Measurements from ENCODE around the gene ZNF837.
"Not testable (repeated sequence)": the region's sequence is repeated elsewhere in the genome, so short reads cannot be mapped to it uniquely, and the experiment has no call there.

Gene ZNF837

DNA sequence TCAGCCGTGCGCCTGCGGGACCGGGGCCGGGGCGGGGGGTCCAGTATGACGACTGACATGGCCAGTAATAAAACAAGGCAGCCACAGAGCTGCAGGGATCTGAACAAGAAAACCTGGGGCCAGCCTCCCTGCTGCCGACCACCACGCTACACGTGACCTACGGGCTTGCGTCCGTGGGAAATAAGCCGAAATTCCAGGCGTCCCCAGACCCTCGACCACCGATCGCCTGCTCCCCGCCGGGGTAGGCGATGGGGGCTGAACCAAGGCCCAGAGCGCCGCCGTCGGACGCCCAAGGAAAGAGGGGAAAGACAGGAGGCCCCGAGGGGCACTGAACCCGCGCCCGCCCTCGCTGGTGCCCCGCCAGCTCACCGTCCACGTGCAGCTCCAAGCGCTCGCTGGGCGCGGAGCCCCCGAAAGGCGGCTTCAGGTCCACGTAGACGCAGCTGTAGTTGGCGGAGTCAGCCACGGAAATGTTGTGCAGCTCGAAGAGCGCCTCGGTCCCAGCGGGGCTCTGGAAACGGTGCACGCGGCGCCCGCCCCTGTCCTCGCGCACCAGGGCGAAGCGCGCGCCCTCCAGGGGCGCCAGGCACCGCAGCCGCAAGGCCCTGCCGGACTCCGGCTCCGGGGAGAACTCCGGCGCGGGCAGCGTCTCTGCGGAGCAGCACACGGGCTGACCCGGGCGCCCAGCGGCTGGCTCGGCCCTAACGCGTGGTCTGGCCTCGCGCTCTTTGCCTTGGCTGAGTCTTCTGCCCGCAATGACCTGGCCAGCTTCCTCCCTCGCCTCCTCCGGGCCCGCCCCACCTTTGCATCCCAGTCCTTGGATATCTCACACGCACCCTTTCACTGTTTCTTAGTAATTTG, 30.6 kb downstream of the ZNF837 start:
- DNase-seq (ENCODE audit: low spot score) = no peak

DNA sequence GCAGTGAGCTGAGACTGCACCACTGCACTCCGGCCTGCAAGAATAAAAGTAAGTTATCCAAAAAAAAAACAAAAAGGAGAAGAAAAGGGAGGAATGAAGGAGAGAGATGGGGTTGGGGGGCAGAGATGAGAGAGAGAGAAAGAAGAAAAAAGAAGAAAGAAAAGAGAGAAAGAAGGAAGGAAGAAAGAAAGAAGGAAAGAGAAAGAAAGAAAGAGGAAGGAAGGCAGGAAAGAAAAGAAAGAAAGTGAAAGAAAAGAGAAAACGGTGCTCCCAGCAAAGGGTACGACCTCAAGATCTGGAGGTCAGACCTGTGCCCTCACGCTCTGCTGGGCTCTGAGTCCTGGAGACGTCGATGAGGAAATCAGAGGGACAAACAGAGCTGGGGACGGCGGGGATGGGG, 31.2 kb downstream of the ZNF837 start:
- no peak for DNase-seq (ENCODE audit: low spot score)

GRCh38 chr19:58348080-58348479, 32.8 kb downstream of the ZNF837 start:
- DNase-seq (ENCODE audit: low spot score) = not testable (repeated sequence)

GRCh38 chr19:58346961-58347929, 33.6 kb downstream of the ZNF837 start:
- DNase-seq (ENCODE audit: low spot score) = peak; percentile 96

- no peak for DNase-seq (ENCODE audit: low spot score)
Observed at GRCh38 chr19:58345558-58345957, 35.3 kb downstream of the ZNF837 start.

DNA sequence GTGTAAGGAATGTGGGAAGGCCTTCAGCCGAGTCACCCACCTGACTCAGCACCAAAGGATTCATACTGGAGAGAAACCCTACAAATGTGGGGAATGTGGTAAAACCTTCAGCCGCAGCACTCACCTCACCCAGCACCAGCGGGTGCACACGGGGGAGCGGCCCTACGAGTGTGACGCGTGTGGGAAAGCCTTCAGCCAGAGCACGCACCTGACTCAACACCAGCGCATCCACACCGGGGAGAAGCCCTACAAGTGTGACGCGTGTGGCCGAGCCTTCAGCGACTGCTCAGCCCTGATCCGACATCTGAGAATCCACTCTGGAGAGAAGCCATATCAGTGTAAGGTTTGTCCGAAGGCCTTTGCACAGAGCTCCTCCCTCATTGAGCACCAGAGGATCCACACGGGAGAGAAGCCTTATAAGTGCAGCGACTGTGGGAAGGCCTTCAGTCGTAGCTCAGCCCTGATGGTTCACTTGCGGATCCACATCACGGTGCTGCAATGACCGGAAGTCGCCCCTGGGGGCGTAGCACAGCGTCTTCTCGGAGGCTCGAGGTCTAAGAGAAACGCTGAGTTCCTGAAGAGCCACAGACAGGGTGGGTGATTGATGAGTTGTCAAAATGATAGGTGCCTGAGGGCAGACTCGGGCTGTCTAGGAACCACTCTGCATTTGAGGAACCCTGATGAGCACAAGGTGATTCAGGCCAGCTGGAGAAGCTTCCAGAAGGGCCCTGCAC, 41.8 kb downstream of the ZNF837 start:
- no peak for DNase-seq (ENCODE audit: low spot score)

DNA sequence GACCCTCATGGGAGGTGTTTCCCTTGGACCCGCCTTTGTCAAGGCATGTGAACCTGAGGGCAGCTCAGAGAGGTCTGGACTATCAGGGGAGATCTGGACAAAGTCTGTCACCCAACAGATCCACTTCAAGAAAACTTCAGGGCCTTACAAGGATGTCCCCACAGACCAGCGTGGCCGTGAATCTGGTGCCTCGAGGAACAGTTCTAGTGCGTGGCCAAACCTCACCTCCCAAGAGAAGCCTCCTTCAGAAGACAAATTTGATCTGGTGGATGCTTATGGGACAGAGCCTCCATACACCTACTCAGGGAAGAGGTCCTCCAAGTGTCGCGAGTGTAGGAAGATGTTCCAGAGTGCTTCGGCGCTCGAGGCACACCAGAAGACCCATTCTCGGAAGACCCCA, 42.5 kb downstream of the ZNF837 start:
- DNase-seq (ENCODE audit: low spot score) = no peak

DNA sequence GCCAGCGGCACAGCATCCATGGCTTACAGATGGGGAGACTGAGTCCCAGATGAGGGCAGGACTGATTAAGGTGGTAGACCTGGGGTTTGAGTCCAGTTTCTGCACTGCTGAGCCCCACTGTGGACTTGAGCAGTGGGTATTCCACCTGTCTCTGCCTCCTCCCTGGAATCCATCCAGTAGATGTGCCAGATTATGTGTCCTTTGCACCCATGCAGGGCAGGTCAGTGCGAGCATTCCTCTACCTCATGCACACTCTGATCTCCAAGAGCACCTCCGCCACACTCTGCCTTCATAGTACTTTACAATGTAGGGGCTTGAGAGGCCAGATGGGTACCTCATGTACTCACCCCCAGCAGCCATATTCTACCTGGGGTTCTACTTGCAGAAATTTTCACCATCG, 44.0 kb downstream of the ZNF837 start:
- DNase-seq (ENCODE audit: low spot score) = no peak

DNA sequence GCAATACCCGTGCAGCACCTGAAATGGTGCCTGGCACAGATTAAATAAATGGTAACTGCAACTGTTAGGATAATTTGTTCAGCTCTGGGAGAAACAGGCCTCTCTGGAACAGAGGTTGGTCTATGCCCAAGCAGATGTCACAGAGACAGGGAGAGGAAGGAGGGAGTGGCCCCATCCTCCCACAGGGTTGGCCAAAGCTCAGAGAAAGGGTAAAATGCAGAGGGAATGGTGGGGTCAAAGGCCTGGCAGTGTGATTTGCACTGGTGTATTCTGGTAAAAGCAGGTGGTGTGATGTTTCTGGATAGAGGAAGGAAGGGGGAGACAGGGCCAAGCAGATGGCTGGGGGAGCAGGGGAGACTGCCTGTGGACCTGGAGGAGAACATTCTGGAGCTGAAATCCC, 44.6 kb downstream of the ZNF837 start:
- DNase-seq (ENCODE audit: low spot score) = no peak

GRCh38 chr19:58335630-58336029, 45.2 kb downstream of the ZNF837 start:
- DNase-seq (ENCODE audit: low spot score) = no peak

DNA sequence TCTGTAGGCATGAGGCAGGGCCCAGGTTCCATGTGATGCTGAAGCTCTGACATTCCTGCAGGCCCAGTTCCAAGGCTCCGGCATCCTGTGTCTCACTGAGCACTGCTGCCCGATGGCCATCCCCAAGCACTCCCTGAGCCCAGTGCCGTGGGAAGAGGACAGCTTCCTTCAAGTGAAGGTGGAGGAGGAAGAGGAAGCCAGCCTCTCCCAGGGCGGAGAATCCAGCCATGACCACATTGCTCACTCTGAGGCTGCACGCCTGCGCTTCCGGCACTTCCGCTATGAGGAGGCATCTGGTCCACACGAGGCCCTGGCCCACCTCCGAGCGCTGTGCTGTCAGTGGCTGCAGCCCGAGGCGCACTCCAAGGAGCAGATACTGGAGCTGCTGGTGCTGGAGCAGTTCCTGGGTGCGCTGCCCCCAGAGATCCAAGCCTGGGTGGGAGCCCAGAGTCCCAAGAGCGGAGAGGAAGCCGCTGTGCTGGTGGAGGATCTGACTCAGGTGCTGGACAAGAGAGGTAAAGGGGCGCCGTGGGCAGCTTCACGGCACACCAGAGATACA, 46.1 kb downstream of the ZNF837 start:
- no peak for DNase-seq (ENCODE audit: low spot score)

- DNase-seq (ENCODE audit: low spot score) = no peak
Observed at GRCh38 chr19:58332697-58333096, 48.1 kb downstream of the ZNF837 start.

DNA sequence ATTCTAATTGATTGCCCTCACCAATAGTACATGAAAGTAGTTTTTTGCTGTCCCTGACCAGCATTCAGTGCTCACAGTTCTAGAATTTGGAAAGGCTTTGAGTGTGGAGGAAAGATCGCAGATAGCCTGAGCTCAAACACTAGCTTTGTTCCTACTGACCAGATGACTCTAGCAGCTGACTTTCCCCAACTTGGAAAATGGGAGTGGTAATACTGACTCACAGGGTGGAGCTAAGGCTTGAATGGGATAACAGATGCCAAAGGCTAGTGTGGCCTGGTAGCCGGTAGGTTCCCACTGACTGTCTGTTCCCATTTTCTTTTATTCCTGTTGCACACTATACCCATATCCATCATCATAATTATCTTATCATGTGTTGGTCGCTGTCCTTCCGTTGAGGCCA, 50.4 kb downstream of the ZNF837 start:
- peak; percentile 86 for DNase-seq (ENCODE audit: low spot score)

GRCh38 chr19:58328999-58329398, 51.8 kb downstream of the ZNF837 start:
- DNase-seq (ENCODE audit: low spot score) = no peak

DNA sequence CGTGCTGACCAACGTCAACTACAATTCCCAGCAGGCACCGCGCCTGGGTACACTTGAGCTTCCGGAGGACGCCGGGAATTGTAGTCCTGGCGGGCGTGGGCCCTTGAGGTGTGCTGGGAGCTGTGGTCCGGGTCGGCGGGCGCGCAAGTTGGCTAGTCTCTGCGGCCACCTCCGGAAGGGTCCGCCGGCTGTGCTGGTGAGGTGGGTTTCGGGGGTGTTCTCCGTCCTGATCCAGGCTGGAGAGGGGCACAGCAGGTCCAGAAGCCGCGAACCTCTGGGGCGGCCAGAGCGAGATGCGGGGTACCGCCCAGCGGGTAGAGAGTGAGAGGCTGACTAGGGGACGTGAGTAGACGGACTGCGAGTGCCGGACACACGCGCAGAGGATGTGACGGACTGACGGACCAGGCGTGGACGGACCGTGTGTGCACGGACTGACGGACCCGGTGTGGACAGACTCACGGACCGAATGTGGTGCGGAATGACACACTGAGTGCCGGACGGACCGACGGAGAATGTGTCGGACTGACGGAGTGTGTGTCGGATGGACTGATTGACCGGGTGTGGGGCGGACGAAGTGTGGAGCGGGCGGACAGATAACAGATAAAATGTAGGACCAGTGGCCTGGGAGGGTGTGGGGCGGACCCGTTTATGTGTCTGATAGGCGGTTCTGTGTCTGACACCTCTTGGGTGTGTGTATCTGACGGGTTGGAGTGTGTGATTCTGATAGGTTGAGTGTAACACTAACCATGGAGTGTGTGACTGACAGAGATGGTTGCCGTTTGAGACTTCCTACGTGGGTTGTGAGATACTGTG, 53.7 kb downstream of the ZNF837 start, which contains the start of gene ZSCAN22:
Gene ZSCAN22, plus strand, starts transcription at position 81 of the 813 bp plus-strand sequence. CDS start 7,809 bp downstream, outside the sequence.
- DNase-seq (ENCODE audit: low spot score) = peak; percentile 94

DNA sequence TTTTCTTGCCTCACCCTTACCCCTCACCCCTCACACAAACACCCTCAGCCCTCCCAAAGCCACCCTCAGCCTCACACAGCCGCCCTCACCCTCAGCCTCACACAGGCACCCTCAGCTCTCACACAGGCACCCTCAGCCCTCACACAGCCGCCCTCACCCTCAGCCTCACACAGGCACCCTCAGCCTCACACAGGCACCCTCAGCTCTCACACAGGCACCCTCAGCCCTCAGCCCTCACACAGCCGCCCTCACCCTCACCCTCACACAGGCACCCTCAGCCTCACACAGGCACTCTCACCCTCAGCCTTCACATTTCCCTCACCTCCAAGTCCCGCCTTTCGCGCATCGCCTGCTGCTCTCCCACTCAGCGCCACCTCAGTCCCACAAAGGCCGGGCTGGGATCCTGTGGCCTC, 54.3 kb downstream of the ZNF837 start:
- no peak for DNase-seq (ENCODE audit: low spot score)

DNA sequence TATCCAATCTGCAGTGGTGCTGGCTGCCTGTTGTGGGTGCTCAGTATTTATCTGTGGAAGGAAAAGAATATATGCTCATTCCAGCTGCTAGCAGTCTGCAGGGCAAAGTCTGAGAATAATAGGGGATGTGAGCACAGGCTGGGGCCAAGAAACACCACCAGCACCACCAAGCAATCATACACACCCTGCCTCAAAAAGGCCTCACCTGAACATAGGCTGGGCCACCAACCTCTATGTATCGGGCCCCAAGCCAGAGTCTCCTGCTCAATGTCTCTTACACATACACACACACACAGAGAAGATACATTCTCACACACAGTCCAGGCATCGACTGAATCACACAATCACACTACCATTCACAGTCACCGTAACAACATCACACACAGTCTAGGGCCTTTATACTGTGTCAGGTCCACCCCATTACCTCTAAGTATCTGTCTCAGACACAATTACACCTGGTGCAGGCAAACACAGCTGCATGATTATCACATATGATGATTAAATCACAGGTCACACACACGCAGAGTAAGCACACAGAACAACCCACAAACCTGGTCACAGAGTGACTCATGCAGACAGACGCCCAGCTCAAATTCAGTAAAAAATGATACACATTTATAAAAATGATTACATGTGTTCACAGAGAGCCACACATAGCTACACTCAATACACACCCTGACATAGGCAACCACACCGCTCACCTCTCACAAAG, 55.4 kb downstream of the ZNF837 start:
- no peak for DNase-seq (ENCODE audit: low spot score)

- DNase-seq (ENCODE audit: low spot score) = no peak
Observed at GRCh38 chr19:58319241-58319640, 61.6 kb downstream of the ZNF837 start.

DNA sequence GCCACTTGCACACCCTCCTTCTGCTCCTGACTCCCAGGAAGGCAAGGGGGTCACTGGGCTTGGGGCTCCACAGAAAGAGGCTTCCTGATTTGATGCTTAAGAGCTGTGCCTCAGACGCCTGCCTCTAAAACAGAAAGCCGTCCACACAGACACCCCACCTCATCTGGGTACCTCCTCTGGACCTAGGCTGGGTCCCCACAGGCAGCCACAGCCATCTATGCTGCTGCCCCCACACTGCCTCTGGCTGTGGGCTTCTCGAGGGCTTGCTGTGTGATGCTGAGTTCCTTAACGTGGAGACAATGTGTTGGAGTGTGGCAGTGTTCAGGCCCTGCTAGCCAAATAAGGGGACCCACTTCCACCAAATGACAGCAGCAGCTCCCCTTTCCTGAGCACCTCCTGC, 62.5 kb downstream of the ZNF837 start:
- no peak for DNase-seq (ENCODE audit: low spot score)
